ENCODE measurements around the gene CMSS1.

DNA sequence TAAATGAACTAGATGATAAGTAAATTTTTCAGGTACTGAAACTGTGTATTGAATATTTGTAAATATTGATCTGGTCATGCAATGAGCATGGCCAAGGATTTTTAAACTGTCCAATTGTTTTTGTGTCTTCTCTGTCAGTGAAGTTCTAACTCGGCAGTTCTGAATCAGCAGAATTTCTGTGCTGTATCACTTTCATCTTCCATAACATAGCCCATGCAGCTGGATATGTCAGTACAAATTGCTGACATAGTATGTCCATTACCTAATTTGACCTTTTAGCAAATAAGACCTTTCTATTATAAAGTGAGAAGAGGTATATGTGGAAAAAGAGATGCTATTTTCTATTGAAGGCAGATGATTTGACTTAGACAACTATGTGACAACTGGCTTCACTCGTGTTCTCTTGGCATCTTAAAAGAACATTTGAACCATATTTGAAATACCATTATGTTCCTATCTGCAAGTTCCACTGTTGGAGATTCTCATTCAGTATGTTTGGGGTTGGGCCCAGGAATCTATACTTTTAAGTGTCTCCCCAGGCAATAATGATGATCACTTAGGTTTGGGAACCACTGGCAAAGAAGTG, 90.4 kb downstream of the CMSS1 start:
- TF ChIP-seq, protein P1, sequence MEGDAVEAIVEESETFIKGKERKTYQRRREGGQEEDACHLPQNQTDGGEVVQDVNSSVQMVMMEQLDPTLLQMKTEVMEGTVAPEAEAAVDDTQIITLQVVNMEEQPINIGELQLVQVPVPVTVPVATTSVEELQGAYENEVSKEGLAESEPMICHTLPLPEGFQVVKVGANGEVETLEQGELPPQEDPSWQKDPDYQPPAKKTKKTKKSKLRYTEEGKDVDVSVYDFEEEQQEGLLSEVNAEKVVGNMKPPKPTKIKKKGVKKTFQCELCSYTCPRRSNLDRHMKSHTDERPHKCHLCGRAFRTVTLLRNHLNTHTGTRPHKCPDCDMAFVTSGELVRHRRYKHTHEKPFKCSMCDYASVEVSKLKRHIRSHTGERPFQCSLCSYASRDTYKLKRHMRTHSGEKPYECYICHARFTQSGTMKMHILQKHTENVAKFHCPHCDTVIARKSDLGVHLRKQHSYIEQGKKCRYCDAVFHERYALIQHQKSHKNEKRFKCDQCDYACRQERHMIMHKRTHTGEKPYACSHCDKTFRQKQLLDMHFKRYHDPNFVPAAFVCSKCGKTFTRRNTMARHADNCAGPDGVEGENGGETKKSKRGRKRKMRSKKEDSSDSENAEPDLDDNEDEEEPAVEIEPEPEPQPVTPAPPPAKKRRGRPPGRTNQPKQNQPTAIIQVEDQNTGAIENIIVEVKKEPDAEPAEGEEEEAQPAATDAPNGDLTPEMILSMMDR (conservative IDR thresholded peaks at IDR 0.05): no peak
- TF ChIP-seq ZFX (IDR thresholded peaks at IDR 0.05): no peak

Data from C4-2B (cell line).